Liver (tissue), 3 donors: ENCODE data around the gene MYBPH.

Experiments
- SP1 ChIP-seq: IDR thresholded peaks from 2 replicates; pipeline ENCODE4 v1.6.1; 2018; ENCODE audit warnings: antibody characterized with exemption, mild to moderate bottlenecking
- TF ChIP-seq, protein P1 (sequence below): fragments of 150-350 bp; IDR thresholded peaks from 2 replicates; pipeline ENCODE4 v1.5.1; 2017; ENCODE audit warnings: improper control_type of control experiment, low read depth, low read length; ENCODE audit not compliant: missing input control
- donor health status: healthy.
- donor health status: healthy.

- TF ChIP-seq, protein P1, sequence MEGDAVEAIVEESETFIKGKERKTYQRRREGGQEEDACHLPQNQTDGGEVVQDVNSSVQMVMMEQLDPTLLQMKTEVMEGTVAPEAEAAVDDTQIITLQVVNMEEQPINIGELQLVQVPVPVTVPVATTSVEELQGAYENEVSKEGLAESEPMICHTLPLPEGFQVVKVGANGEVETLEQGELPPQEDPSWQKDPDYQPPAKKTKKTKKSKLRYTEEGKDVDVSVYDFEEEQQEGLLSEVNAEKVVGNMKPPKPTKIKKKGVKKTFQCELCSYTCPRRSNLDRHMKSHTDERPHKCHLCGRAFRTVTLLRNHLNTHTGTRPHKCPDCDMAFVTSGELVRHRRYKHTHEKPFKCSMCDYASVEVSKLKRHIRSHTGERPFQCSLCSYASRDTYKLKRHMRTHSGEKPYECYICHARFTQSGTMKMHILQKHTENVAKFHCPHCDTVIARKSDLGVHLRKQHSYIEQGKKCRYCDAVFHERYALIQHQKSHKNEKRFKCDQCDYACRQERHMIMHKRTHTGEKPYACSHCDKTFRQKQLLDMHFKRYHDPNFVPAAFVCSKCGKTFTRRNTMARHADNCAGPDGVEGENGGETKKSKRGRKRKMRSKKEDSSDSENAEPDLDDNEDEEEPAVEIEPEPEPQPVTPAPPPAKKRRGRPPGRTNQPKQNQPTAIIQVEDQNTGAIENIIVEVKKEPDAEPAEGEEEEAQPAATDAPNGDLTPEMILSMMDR = no peak
- no peak for TF ChIP-seq SP1
Measured at GRCh38 chr1:203145321-203146041, 30.1 kb downstream of the MYBPH start.
